Sigmoid colon (tissue), 7 donors: ENCODE results near the gene SAMM50. TPM values are rescaled to one million over a fixed set of nuclear protein-coding genes. Genes with fewer than 3 reads are reported as not detected.

ENCODE experiments used
- DNase-seq: peaks from one replicate; pipeline ENCODE4 v3.0.0-alpha.2; 2019
- H3K27ac ChIP-seq, 4 donors: fragments of 200-600 bp; sonication (generic); one replicate each; pipeline ENCODE4 v1.5.1; 2016 to 2019; ENCODE audit warnings: mild to moderate bottlenecking in 1 of 4
- H3K27me3 ChIP-seq, 3 donors: fragments of 200-600 bp; sonication (generic); one replicate each; pipeline ENCODE4 v1.5.1; 2019; ENCODE audit warnings: mild to moderate bottlenecking in 1 of 3
- H3K36me3 ChIP-seq, 4 donors: fragments of 200-600 bp; sonication (generic); one replicate each; pipeline ENCODE4 v1.5.1; 2016 to 2019
- H3K4me1 ChIP-seq, 4 donors: fragments of 200-600 bp; sonication (generic); one replicate each; pipeline ENCODE4 v1.5.1; 2017 to 2019
- H3K4me3 ChIP-seq, 4 donors: fragments of 200-600 bp; sonication (generic); one replicate each; pipeline ENCODE4 v1.5.1; 2017 to 2019; ENCODE audit warnings: mild to moderate bottlenecking in 2 of 4, moderate library complexity in 1 of 4
- H3K9me3 ChIP-seq, 4 donors: fragments of 200-600 bp in 3 of 4; sonication (generic) in 3 of 4; one replicate each; pipeline versions ENCODE4 v1.5.1 to v1.6.1; 2013 to 2019
- EP300 ChIP-seq, 4 donors: sonication (generic); formaldehyde crosslinking; IDR thresholded peaks; one replicate each; pipeline ENCODE4 v1.6.1; 2017; ENCODE audit warnings: antibody characterized with exemption in 4 of 4
- POLR2A ChIP-seq, 2 donors: fragments of 450-650 bp; IDR thresholded peaks; one replicate each; pipeline ENCODE4 v1.6.1; 2016; ENCODE audit warnings: antibody characterized with exemption in 2 of 2, mild to moderate bottlenecking in 2 of 2, moderate library complexity in 2 of 2
- POLR2AphosphoS5 ChIP-seq, 4 donors: sonication (generic); formaldehyde crosslinking; IDR thresholded peaks; one replicate each; pipeline ENCODE4 v1.6.1; 2017; ENCODE audit warnings: antibody characterized with exemption in 4 of 4
- WGBS, 2 donors: extraction: QIAGEN DNeasy Blood & Tissue Kit; methylation state at CpG; one replicate each; pipeline ENCODE4 v1.1.7; 2013; 5-methylcytosine and 5-hydroxymethylcytosine counted together
- intact Hi-C: fragments of 100-400 bp; cut with DNase I; formaldehyde crosslinking; loops from one replicate; pipeline ENCODE4 v1.15.1; 2023
- polyA plus RNA-seq, 3 donors: library from polyadenylated mRNA; stranded (reverse); fragments of 200-250 nt; gene quantifications; one replicate each; pipeline ENCODE4 v1.2.3, GENCODE V29; 2013
- total RNA-seq, 4 donors: library from RNA; depleted of rRNA; stranded (reverse); fragments of >200 nt; gene quantifications; one replicate each; pipeline ENCODE4 v1.1.0, GENCODE V29; 2016
- TF ChIP-seq, protein P1 (sequence below), 4 experiments: fragments of 450-650 bp in 3 of 4; fragments of 200-600 bp in 1 of 4; IDR thresholded peaks; one replicate each; pipeline ENCODE4 v1.5.1; 2016 to 2019; ENCODE audit warnings: antibody characterized with exemption in 4 of 4, mild to moderate bottlenecking in 3 of 4, moderate library complexity in 2 of 4
- donor health status: healthy with polysubstance abuse.
- donor health status: Bipolar disorder and iron deficiency.
- donor health status: healthy.

Gene SAMM50
- total and polyA plus RNA-seq, 7 donors, result 21.3 to 46.5 (median 33.0) TPM

DNA sequence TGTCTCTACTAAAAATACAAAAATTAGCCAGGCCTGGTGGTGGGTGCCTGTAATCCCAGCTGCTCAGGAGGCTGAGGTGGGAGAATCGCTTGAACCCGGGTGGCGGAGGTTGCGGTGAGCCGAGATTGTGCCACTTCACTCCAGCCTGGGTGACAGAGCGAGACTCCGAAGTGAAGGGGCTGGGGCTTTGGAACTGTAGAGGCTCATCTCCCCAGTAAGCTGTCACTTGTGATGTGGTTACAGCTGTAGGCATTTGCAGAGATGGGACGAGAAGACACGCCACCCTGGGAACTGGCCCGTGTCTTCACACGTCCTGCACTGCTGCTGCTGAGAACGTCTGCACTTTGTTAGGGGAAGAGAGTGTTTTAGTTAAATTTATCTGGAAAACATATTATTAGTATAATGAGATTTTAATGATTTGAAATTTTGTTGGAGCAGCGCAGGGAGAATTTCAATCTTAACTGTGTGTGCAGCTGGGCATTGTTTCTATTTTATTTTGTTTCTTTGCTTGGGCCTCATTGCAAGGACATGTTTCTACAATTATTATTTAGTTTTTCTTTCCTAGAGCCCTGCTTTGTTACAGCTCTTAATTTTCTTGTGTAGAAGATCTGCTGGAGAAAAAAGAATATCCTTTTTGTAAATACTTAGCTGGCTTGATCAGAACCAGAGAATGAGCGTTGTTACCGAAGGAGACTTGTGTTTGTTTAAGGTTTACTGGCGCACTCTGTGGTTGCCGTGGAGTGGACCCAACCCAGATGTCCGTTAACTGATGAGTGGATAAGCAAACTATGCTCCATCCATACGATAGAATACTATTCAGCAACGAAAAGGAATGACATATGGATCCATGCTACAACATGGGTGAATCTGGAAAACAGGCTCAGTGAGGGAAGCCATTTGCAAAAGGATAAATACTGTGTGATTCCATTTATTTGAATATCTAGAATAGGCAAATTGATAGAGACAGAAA is 87.3 kb downstream of the SAMM50 start:
- Histone ChIP-seq H3K36me3 (no peaks in the 10 kb centered on the region), H3K4me3 (no peak overlapping the region), H3K9me3 (no peaks in the 10 kb centered on the region), H3K27me3 (no peaks in the 10 kb centered on the region), H3K4me1 (peaks cover 0 to 24% (median 12%) of the 10 kb centered on the region in 4 donors), H3K27ac (peak overlapping the region in 3 of 4 donors; percentile 12 to 60 (median 41))
- intact Hi-C loops, result no loop called here
- WGBS, 2 donors, result 56 to 66% methylated on average over 20 of the region's 20 CpGs
- TF ChIP-seq EP300 (IDR thresholded peaks at IDR 0.05) (no peak), POLR2AphosphoS5 (IDR thresholded peaks at IDR 0.05) (no peak), POLR2A (IDR thresholded peaks at IDR 0.05) (no peak)
- TF ChIP-seq, protein P1, sequence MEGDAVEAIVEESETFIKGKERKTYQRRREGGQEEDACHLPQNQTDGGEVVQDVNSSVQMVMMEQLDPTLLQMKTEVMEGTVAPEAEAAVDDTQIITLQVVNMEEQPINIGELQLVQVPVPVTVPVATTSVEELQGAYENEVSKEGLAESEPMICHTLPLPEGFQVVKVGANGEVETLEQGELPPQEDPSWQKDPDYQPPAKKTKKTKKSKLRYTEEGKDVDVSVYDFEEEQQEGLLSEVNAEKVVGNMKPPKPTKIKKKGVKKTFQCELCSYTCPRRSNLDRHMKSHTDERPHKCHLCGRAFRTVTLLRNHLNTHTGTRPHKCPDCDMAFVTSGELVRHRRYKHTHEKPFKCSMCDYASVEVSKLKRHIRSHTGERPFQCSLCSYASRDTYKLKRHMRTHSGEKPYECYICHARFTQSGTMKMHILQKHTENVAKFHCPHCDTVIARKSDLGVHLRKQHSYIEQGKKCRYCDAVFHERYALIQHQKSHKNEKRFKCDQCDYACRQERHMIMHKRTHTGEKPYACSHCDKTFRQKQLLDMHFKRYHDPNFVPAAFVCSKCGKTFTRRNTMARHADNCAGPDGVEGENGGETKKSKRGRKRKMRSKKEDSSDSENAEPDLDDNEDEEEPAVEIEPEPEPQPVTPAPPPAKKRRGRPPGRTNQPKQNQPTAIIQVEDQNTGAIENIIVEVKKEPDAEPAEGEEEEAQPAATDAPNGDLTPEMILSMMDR (IDR thresholded peaks at IDR 0.05), result no peak
- DNase-seq, result no peak

DNA sequence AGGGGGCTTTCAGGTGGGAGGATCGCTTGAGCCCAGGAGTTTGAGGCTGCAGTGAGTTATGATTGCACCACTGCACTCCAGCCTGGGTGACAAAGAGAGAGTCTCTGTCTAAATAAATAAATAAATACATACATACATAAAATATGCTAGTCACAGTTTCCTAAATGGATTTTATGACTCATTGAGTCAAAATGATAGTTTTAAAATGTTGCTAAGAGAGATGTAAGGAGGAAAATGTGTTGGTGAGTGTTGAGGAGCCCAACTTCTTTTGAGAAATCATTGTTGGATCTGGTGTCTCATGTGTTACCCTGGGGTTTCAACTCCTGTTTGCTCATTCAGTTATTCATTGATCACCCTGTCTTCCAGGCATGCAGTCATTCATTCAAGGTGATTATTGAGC is 89.9 kb downstream of the SAMM50 start:
- intact Hi-C loops, result no loop called here
- no peak overlapping the region for H3K27ac ChIP-seq
- peaks cover 0 to 15% (median 4%) of the 10 kb centered on the region in 4 donors for H3K4me1 ChIP-seq
- TF ChIP-seq POLR2A (IDR thresholded peaks at IDR 0.05) (no peak), EP300 (IDR thresholded peaks at IDR 0.05) (no peak), POLR2AphosphoS5 (IDR thresholded peaks at IDR 0.05) (no peak)
- TF ChIP-seq, protein P1 (IDR thresholded peaks at IDR 0.05), result no peak
- H3K4me3 ChIP-seq, result no peak overlapping the region
- H3K36me3 ChIP-seq, result no peaks in the 10 kb centered on the region
- no peaks in the 10 kb centered on the region for H3K27me3 ChIP-seq
- DNase-seq, result no peak
- WGBS, 2 donors, result 87 to 98% methylated on average over 1 of the region's 1 CpG
- H3K9me3 ChIP-seq, result no peaks in the 10 kb centered on the region

Other genes with a start within 250 kb of the SAMM50 start
- 1 to 10 TPM; 1.8 to 5.7 (median 3.5) TPM for gene EFCAB6, start 143.1 kb upstream of the SAMM50 start, total RNA-seq
- under 1 TPM; 0.45 to 0.60 (median 0.46) TPM for gene EFCAB6, start 143.1 kb upstream of the SAMM50 start, polyA plus RNA-seq
- gene SULT4A1, start 92.9 kb upstream of the SAMM50 start, total RNA-seq, result 1 to 10 TPM; 1.3 to 3.9 (median 2.4) TPM
- 1 to 10 TPM in 1 of 3 donors, not detected in 2; 2.2 TPM for gene SULT4A1, start 92.9 kb upstream of the SAMM50 start, polyA plus RNA-seq
- not detected for gene PNPLA5, start 63.4 kb upstream of the SAMM50 start, total RNA-seq
- not detected for gene PNPLA5, start 63.4 kb upstream of the SAMM50 start, polyA plus RNA-seq
- gene PNPLA3, start 31.6 kb upstream of the SAMM50 start, total RNA-seq, result not detected
- 1 to 10 TPM in 1 of 3 donors, not detected in 2; 1.3 TPM for gene PNPLA3, start 31.6 kb upstream of the SAMM50 start, polyA plus RNA-seq
- 10 to 100 TPM; 18.9 to 21.6 (median 20.0) TPM for gene PARVB, start 68.9 kb downstream of the SAMM50 start, total RNA-seq
- 10 to 100 TPM in 1 of 3 donors, 1 to 10 TPM in 2; 6.9 to 20.5 (median 8.4) TPM for gene PARVB, start 68.9 kb downstream of the SAMM50 start, polyA plus RNA-seq
- 10 to 100 TPM in 2 of 4 donors, 1 to 10 TPM in 2; 8.9 to 65.1 (median 12.3) TPM for gene PARVG, start 225.5 kb downstream of the SAMM50 start, total RNA-seq
- 10 to 100 TPM in 1 of 3 donors, 1 to 10 TPM in 2; 3.0 to 42.5 (median 4.4) TPM for gene PARVG, start 225.5 kb downstream of the SAMM50 start, polyA plus RNA-seq